Uterus (tissue), 2 donors: Measurements from ENCODE around the gene RAD51B.

Source experiments
- POLR2A ChIP-seq, 2 donors: fragments of 450-650 bp; IDR thresholded peaks; one replicate each; pipeline ENCODE4 v1.6.1; 2016; ENCODE audit warnings: antibody characterized with exemption in 2 of 2, mild to moderate bottlenecking in 1 of 2, moderate library complexity in 1 of 2
- TF ChIP-seq, protein P1 (sequence below), 4 experiments: fragments of 200-600 bp in 2 of 4; fragments of 450-650 bp in 2 of 4; sonication (generic) in 2 of 4; IDR thresholded peaks; one replicate each; pipeline ENCODE4 v1.5.1; 2016 to 2019; ENCODE audit warnings: antibody characterized with exemption in 4 of 4, mild to moderate bottlenecking in 2 of 4, moderate library complexity in 1 of 4

DNA sequence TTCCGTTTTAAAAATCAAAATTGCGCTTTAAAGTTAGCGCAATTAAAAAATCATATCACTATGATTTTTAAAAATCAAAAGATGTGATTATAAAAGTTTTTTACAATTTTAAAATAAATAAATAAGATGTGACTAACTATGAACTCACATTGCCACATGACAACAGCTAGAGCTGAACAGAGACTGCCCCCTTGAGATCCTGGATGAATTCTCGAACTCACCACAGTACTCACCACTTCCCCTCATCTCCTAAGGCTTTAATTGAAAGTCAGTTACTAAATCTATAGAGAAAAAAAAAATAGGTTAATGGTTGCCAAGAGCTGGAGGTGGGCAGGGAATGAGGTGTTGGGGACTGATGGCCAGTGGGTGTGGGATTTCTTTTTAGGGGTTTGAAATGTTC is 589.1 kb downstream of the RAD51B start:
- TF ChIP-seq, protein P1, sequence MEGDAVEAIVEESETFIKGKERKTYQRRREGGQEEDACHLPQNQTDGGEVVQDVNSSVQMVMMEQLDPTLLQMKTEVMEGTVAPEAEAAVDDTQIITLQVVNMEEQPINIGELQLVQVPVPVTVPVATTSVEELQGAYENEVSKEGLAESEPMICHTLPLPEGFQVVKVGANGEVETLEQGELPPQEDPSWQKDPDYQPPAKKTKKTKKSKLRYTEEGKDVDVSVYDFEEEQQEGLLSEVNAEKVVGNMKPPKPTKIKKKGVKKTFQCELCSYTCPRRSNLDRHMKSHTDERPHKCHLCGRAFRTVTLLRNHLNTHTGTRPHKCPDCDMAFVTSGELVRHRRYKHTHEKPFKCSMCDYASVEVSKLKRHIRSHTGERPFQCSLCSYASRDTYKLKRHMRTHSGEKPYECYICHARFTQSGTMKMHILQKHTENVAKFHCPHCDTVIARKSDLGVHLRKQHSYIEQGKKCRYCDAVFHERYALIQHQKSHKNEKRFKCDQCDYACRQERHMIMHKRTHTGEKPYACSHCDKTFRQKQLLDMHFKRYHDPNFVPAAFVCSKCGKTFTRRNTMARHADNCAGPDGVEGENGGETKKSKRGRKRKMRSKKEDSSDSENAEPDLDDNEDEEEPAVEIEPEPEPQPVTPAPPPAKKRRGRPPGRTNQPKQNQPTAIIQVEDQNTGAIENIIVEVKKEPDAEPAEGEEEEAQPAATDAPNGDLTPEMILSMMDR (IDR thresholded peaks at IDR 0.05): peak in 1 of 4 experiments; percentile 4
- TF ChIP-seq POLR2A (IDR thresholded peaks at IDR 0.05): no peak
